BLaER1 (cell line): ENCODE data around the gene DPP6.

Source experiments
- H3K27ac ChIP-seq: shearing (Covaris generic); formaldehyde crosslinking; 2 replicates; pipeline ENCODE4 v1.8.1; 2022
- H3K27me3 ChIP-seq: shearing (Covaris generic); formaldehyde crosslinking; 2 replicates; pipeline ENCODE4 v1.8.1; 2022
- H3K36me3 ChIP-seq: shearing (Covaris generic); formaldehyde crosslinking; 2 replicates; pipeline ENCODE4 v1.8.1; 2022
- H3K4me1 ChIP-seq: shearing (Covaris generic); formaldehyde crosslinking; 2 replicates; pipeline ENCODE4 v1.8.1; 2022
- H3K4me2 ChIP-seq: shearing (Covaris generic); formaldehyde crosslinking; 2 replicates; pipeline ENCODE4 v1.8.1; 2022
- H3K4me3 ChIP-seq: shearing (Covaris generic); formaldehyde crosslinking; 2 replicates; pipeline ENCODE4 v1.8.1; 2022
- H3K9ac ChIP-seq: shearing (Covaris generic); formaldehyde crosslinking; 2 replicates; pipeline ENCODE4 v1.8.1; 2022
- H3K9me3 ChIP-seq: shearing (Covaris generic); formaldehyde crosslinking; 2 replicates; pipeline ENCODE4 v1.8.1; 2022
- H4K20me1 ChIP-seq: shearing (Covaris generic); formaldehyde crosslinking; 2 replicates; pipeline ENCODE4 v1.8.1; 2022
- Cebpa-rat ChIP-seq: shearing (Covaris generic); IDR thresholded peaks from 2 replicates; pipeline ENCODE4 v1.8.1; 2022

Gene DPP6

GRCh38 chr7:154330318-154330717, 278.1 kb downstream of the DPP6 start:
- Histone ChIP-seq H3K9ac (no peak overlapping the region), H3K4me2 (no peak overlapping the region), H4K20me1 (no peaks in the 10 kb centered on the region), H3K9me3 (no peaks in the 10 kb centered on the region), H3K36me3 (no peaks in the 10 kb centered on the region), H3K27ac (no peak overlapping the region), H3K4me3 (no peak overlapping the region), H3K4me1 (no peaks in the 10 kb centered on the region), H3K27me3 (no peaks in the 10 kb centered on the region)
- TF ChIP-seq Cebpa-rat = no peak

GRCh38 chr7:154332811-154333580, 280.8 kb downstream of the DPP6 start:
- H3K4me1 ChIP-seq = no peaks in the 10 kb centered on the region
- H3K4me2 ChIP-seq = no peak overlapping the region
- no peaks in the 10 kb centered on the region for H3K27me3 ChIP-seq
- no peak overlapping the region for H3K4me3 ChIP-seq
- no peaks in the 10 kb centered on the region for H4K20me1 ChIP-seq
- no peak overlapping the region for H3K9ac ChIP-seq
- no peaks in the 10 kb centered on the region for H3K36me3 ChIP-seq
- no peak overlapping the region for H3K27ac ChIP-seq
- no peak for TF ChIP-seq Cebpa-rat
- no peaks in the 10 kb centered on the region for H3K9me3 ChIP-seq

GRCh38 chr7:154336295-154336694, 284.1 kb downstream of the DPP6 start:
- no peak for TF ChIP-seq Cebpa-rat

GRCh38 chr7:154338701-154339506, 286.7 kb downstream of the DPP6 start:
- no peaks in the 10 kb centered on the region for H3K4me1 ChIP-seq
- H3K9ac ChIP-seq = no peak overlapping the region
- H3K9me3 ChIP-seq = no peaks in the 10 kb centered on the region
- H3K36me3 ChIP-seq = no peaks in the 10 kb centered on the region
- no peak for TF ChIP-seq Cebpa-rat
- no peak overlapping the region for H3K4me3 ChIP-seq
- H3K4me2 ChIP-seq = no peak overlapping the region
- H3K27me3 ChIP-seq = no peaks in the 10 kb centered on the region
- no peaks in the 10 kb centered on the region for H4K20me1 ChIP-seq
- H3K27ac ChIP-seq = no peak overlapping the region

More at GRCh38 chr7:154336295-154336694, 284.1 kb downstream of the DPP6 start:
- no peak overlapping the region for H3K4me3 ChIP-seq
- no peaks in the 10 kb centered on the region for H3K9me3 ChIP-seq
- no peak overlapping the region for H3K27ac ChIP-seq
- no peaks in the 10 kb centered on the region for H4K20me1 ChIP-seq
- no peaks in the 10 kb centered on the region for H3K4me1 ChIP-seq
- no peak overlapping the region for H3K4me2 ChIP-seq
- H3K27me3 ChIP-seq = no peaks in the 10 kb centered on the region
- H3K36me3 ChIP-seq = no peaks in the 10 kb centered on the region
- no peak overlapping the region for H3K9ac ChIP-seq

GRCh38 chr7:154342971-154343633, 290.9 kb downstream of the DPP6 start:
- Histone ChIP-seq H3K36me3 (no peaks in the 10 kb centered on the region), H3K4me1 (no peaks in the 10 kb centered on the region), H4K20me1 (no peaks in the 10 kb centered on the region), H3K9me3 (no peaks in the 10 kb centered on the region), H3K9ac (no peak overlapping the region), H3K27ac (no peak overlapping the region), H3K4me2 (no peak overlapping the region), H3K4me3 (no peak overlapping the region), H3K27me3 (no peaks in the 10 kb centered on the region)
- no peak for TF ChIP-seq Cebpa-rat

GRCh38 chr7:154343778-154344412, 291.7 kb downstream of the DPP6 start:
- H3K4me1 ChIP-seq = no peaks in the 10 kb centered on the region
- no peak for TF ChIP-seq Cebpa-rat
- no peaks in the 10 kb centered on the region for H3K27me3 ChIP-seq
- H3K9ac ChIP-seq = no peak overlapping the region
- H3K27ac ChIP-seq = no peak overlapping the region
- no peak overlapping the region for H3K4me2 ChIP-seq
- no peaks in the 10 kb centered on the region for H3K36me3 ChIP-seq
- no peaks in the 10 kb centered on the region for H4K20me1 ChIP-seq
- H3K4me3 ChIP-seq = no peak overlapping the region
- H3K9me3 ChIP-seq = no peaks in the 10 kb centered on the region

- H3K27ac ChIP-seq = no peak overlapping the region
- no peaks in the 10 kb centered on the region for H3K27me3 ChIP-seq
- no peak overlapping the region for H3K9ac ChIP-seq
- no peak overlapping the region for H3K4me3 ChIP-seq
- no peaks in the 10 kb centered on the region for H3K4me1 ChIP-seq
- H3K4me2 ChIP-seq = no peak overlapping the region
- H3K9me3 ChIP-seq = no peaks in the 10 kb centered on the region
- no peaks in the 10 kb centered on the region for H4K20me1 ChIP-seq
- TF ChIP-seq Cebpa-rat = no peak
- H3K36me3 ChIP-seq = no peaks in the 10 kb centered on the region
Observed at GRCh38 chr7:154345093-154345492, 292.9 kb downstream of the DPP6 start.

DNA sequence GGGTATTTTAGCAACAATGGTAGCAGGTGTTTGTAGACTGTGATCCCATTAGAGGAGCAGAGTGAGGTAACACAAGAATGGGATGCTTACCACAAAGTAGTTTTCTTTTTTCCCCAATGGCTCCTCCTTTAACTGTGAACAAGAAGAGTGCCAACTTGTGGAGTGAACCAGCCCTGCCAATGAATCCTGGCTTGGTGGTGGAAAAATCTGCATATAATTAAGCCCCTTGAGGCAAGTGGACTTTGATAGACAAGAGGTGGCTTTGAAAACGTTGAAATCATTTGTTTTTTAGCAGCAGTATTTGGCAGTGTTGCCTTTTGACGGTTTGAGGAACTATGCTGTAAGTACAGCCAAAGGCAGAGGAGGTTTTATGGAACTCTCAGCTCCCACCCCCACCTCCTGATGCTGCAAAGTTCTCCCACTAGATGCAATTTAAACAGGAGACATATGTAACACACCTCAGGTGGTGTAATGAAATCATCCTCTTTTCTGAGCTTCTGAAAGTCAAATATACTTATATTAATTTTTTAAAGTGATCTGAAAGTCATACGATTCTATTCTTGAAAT, 295.6 kb downstream of the DPP6 start:
- no peak overlapping the region for H3K9ac ChIP-seq
- no peaks in the 10 kb centered on the region for H3K9me3 ChIP-seq
- H3K27me3 ChIP-seq = no peaks in the 10 kb centered on the region
- H3K4me3 ChIP-seq = no peak overlapping the region
- H3K4me2 ChIP-seq = no peak overlapping the region
- H4K20me1 ChIP-seq = no peaks in the 10 kb centered on the region
- no peaks in the 10 kb centered on the region for H3K4me1 ChIP-seq
- H3K36me3 ChIP-seq = no peaks in the 10 kb centered on the region
- TF ChIP-seq Cebpa-rat = no peak
- no peak overlapping the region for H3K27ac ChIP-seq

- Histone ChIP-seq H3K27ac (no peak overlapping the region), H3K4me2 (no peak overlapping the region), H3K27me3 (no peaks in the 10 kb centered on the region), H3K4me1 (no peaks in the 10 kb centered on the region), H3K9ac (no peak overlapping the region), H3K36me3 (no peaks in the 10 kb centered on the region), H3K4me3 (no peak overlapping the region), H3K9me3 (no peaks in the 10 kb centered on the region), H4K20me1 (no peaks in the 10 kb centered on the region)
- no peak for TF ChIP-seq Cebpa-rat
Observed at GRCh38 chr7:154350892-154351291, 298.7 kb downstream of the DPP6 start.
